SK-N-SH (cell line): ENCODE data around the gene H6PD. TPM values are rescaled to one million over a fixed set of nuclear protein-coding genes. Genes with fewer than 3 reads are reported as not detected.

Experiments used
- CTCF ChIA-PET: fragments of 300-600, 350-600 bp; formaldehyde crosslinking; extraction: SDS; loops from one replicate; lab custom pipeline; 2021; lab: Yijun Ruan, JAX
- POLR2A ChIA-PET: fragments of 350-600 bp; sonication (Branson Sonifier 250); formaldehyde crosslinking; extraction: SDS; loops from one replicate; lab custom pipeline; 2020; ENCODE audit warnings: antibody characterized with exemption, inconsistent platforms; lab: Yijun Ruan, JAX
- DNase-seq: peaks from one replicate; pipeline ENCODE4 v3.0.0; 2012
- H2AFZ ChIP-seq: fragments of 200-600 bp; sonication (generic); 2 replicates; pipeline ENCODE4 v1.8.1; 2016; ENCODE audit warnings: antibody characterized with exemption, mild to moderate bottlenecking, low read depth
- H3F3A ChIP-seq: fragments of 200-600 bp; sonication (generic); replicated peaks from 2 replicates; pipeline ENCODE3; 2016; ENCODE audit warnings: antibody characterized with exemption, mild to moderate bottlenecking; ENCODE audit not compliant: insufficient read depth
- H3K27ac ChIP-seq, 2 experiments: fragments of 200-500 bp in 1 of 2; fragments of 200-600 bp in 1 of 2; sonication (Bioruptor generic) in 1 of 2; sonication (generic), shearing (Covaris generic) in 1 of 2; 2 replicates each; pipeline versions ENCODE4 v1.5.1 to v1.6.1; 2014 to 2016; ENCODE audit warnings: low read depth in 2 of 2, inconsistent platforms in 1 of 2, low read length in 1 of 2, mild to moderate bottlenecking in 1 of 2, mixed read lengths in 1 of 2
- H3K27me3 ChIP-seq: fragments of 200-600 bp; sonication (generic), shearing (Covaris generic); 2 replicates; pipeline ENCODE4 v1.6.1; 2016; ENCODE audit warnings: mixed run types; ENCODE audit not compliant: insufficient read depth
- H3K36me3 ChIP-seq, 2 experiments: fragments of 200-500 bp in 1 of 2; fragments of 200-600 bp in 1 of 2; sonication (Bioruptor generic) in 1 of 2; sonication (generic) in 1 of 2; replicated peaks in 1 of 2; 2 replicates each; pipeline versions ENCODE3 to v1.5.1; 2014 to 2016; ENCODE audit warnings: low read length in 1 of 2, mild to moderate bottlenecking in 1 of 2; ENCODE audit not compliant: insufficient read depth in 2 of 2, control insufficient read depth in 1 of 2
- H3K4me1 ChIP-seq, 2 experiments: fragments of 200-500 bp in 1 of 2; fragments of 200-600 bp in 1 of 2; sonication (Bioruptor generic) in 1 of 2; sonication (generic), shearing (Covaris generic) in 1 of 2; 2 replicates each; pipeline versions ENCODE4 v1.5.1 to v1.6.1; 2014 to 2016; ENCODE audit warnings: low read depth in 1 of 2, low read length in 1 of 2, mixed run types in 1 of 2; ENCODE audit not compliant: insufficient read depth in 2 of 2, control insufficient read depth in 1 of 2
- H3K4me2 ChIP-seq: fragments of 200-600 bp; sonication (generic), shearing (Covaris generic); 2 replicates; pipeline ENCODE4 v1.6.1; 2017; ENCODE audit warnings: mixed run types
- H3K4me3 ChIP-seq, 2 experiments: fragments of 200-500 bp in 1 of 2; fragments of 200-600 bp in 1 of 2; sonication (Bioruptor generic) in 1 of 2; sonication (generic), shearing (Covaris generic) in 1 of 2; 2 replicates each; pipeline versions ENCODE4 v1.5.1 to v1.8.1; 2014 to 2016; ENCODE audit warnings: low read depth in 2 of 2, inconsistent platforms in 1 of 2, low read length in 1 of 2, mild to moderate bottlenecking in 1 of 2, mixed read lengths in 1 of 2, moderate library complexity in 1 of 2
- H3K79me2 ChIP-seq: fragments of 200-600 bp; sonication (generic); 2 replicates; pipeline ENCODE4 v1.8.1; 2017; ENCODE audit warnings: mild to moderate bottlenecking; ENCODE audit not compliant: insufficient read depth
- H3K9ac ChIP-seq: fragments of 200-600 bp; sonication (generic); 2 replicates; pipeline ENCODE4 v1.6.1; 2017; ENCODE audit warnings: mixed run types
- H3K9me2 ChIP-seq: fragments of 200-600 bp; sonication (generic); 2 replicates; pipeline ENCODE4 v1.6.1; 2017; ENCODE audit warnings: mixed run types
- H3K9me3 ChIP-seq: fragments of 200-600 bp; sonication (generic); 2 replicates; pipeline ENCODE4 v1.6.1; 2017; ENCODE audit warnings: mixed run types, mild to moderate bottlenecking, moderate library complexity
- H4K20me1 ChIP-seq: fragments of 200-600 bp; sonication (generic); 2 replicates; pipeline ENCODE4 v1.6.1; 2017; ENCODE audit warnings: mild to moderate bottlenecking, mixed run types; ENCODE audit not compliant: insufficient read depth
- EP300 ChIP-seq, 2 experiments: IDR thresholded peaks; 2 replicates each; pipeline versions ENCODE4 v1.4.0 to v1.6.1; 2012; ENCODE audit warnings: borderline replicate concordance in 1 of 2, low read depth in 1 of 2, low read length in 1 of 2
- EZH2phosphoT487 ChIP-seq: fragments of 200-600 bp; sonication (generic); IDR thresholded peaks from 2 replicates; pipeline ENCODE4 v1.6.1; 2017; ENCODE audit warnings: low read depth, mixed run types, mild to moderate bottlenecking, antibody characterized with exemption, moderate library complexity, borderline replicate concordance
- FOSL2 ChIP-seq: IDR thresholded peaks from 2 replicates; pipeline ENCODE4 v1.4.0; 2012; ENCODE audit warnings: low read depth, mild to moderate bottlenecking, moderate library complexity, borderline replicate concordance
- FOXM1 ChIP-seq: IDR thresholded peaks from 2 replicates; pipeline ENCODE4 v1.4.0; 2012; ENCODE audit warnings: low read depth, mild to moderate bottlenecking
- GABPA ChIP-seq: IDR thresholded peaks from 2 replicates; pipeline ENCODE4 v1.4.0; 2012; ENCODE audit warnings: low read depth, mild to moderate bottlenecking
- GATA2 ChIP-seq: sonication (generic); formaldehyde crosslinking; IDR thresholded peaks from 2 replicates; pipeline ENCODE4 v1.5.0; 2020; ENCODE audit warnings: mild to moderate bottlenecking, missing genetic modification reagents
- MXI1 ChIP-seq: IDR thresholded peaks from 2 replicates; pipeline ENCODE4 v1.6.1; 2012; ENCODE audit warnings: mild to moderate bottlenecking, low read depth, low read length, improper control_type of control experiment
- NFIC ChIP-seq: IDR thresholded peaks from 2 replicates; pipeline ENCODE4 v1.4.0; 2012; ENCODE audit warnings: borderline replicate concordance
- RAD21 ChIP-seq: IDR thresholded peaks from 2 replicates; pipeline ENCODE4 v1.6.1; 2012; ENCODE audit warnings: mild to moderate bottlenecking, low read length
- RFX5 ChIP-seq: IDR thresholded peaks from 2 replicates; pipeline ENCODE4 v1.6.1; 2012; ENCODE audit warnings: mild to moderate bottlenecking, improper control_type of control experiment, low read length
- RXRA ChIP-seq: IDR thresholded peaks from 2 replicates; pipeline ENCODE4 v1.4.0; 2012; ENCODE audit warnings: low read depth, mild to moderate bottlenecking, borderline replicate concordance
- SIN3A ChIP-seq: IDR thresholded peaks from 2 replicates; pipeline ENCODE4 v1.6.1; 2012; ENCODE audit warnings: low read depth, mild to moderate bottlenecking, low read length, moderate library complexity, borderline replicate concordance
- SMC3 ChIP-seq: IDR thresholded peaks from 2 replicates; pipeline ENCODE4 v1.6.1; 2012; ENCODE audit warnings: low read depth, low read length, improper control_type of control experiment
- TAF1 ChIP-seq: IDR thresholded peaks from 2 replicates; pipeline ENCODE4 v1.6.1; 2012; ENCODE audit warnings: low read depth, mild to moderate bottlenecking, low read length, moderate library complexity, borderline replicate concordance
- TCF12 ChIP-seq: IDR thresholded peaks from 2 replicates; pipeline ENCODE4 v1.4.0; 2012
- TEAD4 ChIP-seq: IDR thresholded peaks from 2 replicates; pipeline ENCODE4 v1.4.0; 2012; ENCODE audit warnings: mild to moderate bottlenecking, borderline replicate concordance; ENCODE audit not compliant: insufficient read depth
- YY1 ChIP-seq: IDR thresholded peaks from 2 replicates; pipeline ENCODE4 v1.4.0; 2012; ENCODE audit warnings: low read depth, mild to moderate bottlenecking
- WGBS: methylation state at CpG from one replicate; pipeline ENCODE4 v1.1.6; 2017; ENCODE audit warnings: low lambda C conversion rate; 5-methylcytosine and 5-hydroxymethylcytosine counted together
- polyA plus RNA-seq, 3 experiments: library from polyadenylated mRNA; depleted of rRNA; stranded (reverse); fragments of >200 nt; gene quantifications; 2 replicates each; pipeline ENCODE4 v1.2.3, GENCODE V29; 2012
- TF ChIP-seq, protein P1 (sequence below): fragments of 150-350 bp; IDR thresholded peaks from 2 replicates; pipeline ENCODE4 v1.6.1; 2016; ENCODE audit warnings: mild to moderate bottlenecking, low read depth, low read length
- TF ChIP-seq, protein P2 (sequence below): IDR thresholded peaks from 2 replicates; pipeline ENCODE4 v1.4.0; 2012; ENCODE audit warnings: low read depth, borderline replicate concordance
- TF ChIP-seq, protein P3 (sequence below): IDR thresholded peaks from 2 replicates; pipeline ENCODE4; 2012
- TF ChIP-seq, protein P4 (sequence below): IDR thresholded peaks from 2 replicates; pipeline ENCODE4 v1.6.1; 2012; ENCODE audit warnings: mild to moderate bottlenecking, low read depth, low read length, moderate library complexity

Gene H6PD
- polyA plus RNA-seq, 1 of the 3 experiments (the other 2 are of a cell fraction), result 19.1 TPM

DNA sequence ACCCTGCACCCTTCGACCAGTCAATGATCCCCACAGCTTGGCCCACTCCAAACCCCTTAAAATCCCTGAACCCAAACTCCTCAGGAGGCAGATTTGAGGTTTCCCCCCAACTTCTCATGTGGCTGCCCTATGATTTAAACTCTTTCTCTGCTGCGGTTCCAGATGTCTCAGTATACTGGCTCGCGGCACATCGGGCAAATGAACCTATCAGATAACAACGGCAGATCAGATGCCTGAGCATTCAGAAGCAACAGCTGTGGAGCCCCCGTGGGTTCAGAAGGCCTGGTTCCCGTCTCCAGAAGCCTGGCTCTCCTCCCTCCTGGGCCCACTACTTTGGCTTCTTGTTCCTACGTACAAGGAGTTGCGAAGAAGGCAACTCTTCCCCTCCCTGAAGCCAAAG is 43.3 kb upstream of the H6PD start (continued):
- TF ChIP-seq EP300 (IDR thresholded peaks at IDR 0.05; ENCODE audit: borderline replicate concordance in 1 of 2, low read depth in 1 of 2, low read length in 1 of 2) (no peak), FOXM1 (no peak), TCF12 (no peak), RAD21 (no peak), NFIC (no peak), SIN3A (no peak)
- TF ChIP-seq, protein P1, sequence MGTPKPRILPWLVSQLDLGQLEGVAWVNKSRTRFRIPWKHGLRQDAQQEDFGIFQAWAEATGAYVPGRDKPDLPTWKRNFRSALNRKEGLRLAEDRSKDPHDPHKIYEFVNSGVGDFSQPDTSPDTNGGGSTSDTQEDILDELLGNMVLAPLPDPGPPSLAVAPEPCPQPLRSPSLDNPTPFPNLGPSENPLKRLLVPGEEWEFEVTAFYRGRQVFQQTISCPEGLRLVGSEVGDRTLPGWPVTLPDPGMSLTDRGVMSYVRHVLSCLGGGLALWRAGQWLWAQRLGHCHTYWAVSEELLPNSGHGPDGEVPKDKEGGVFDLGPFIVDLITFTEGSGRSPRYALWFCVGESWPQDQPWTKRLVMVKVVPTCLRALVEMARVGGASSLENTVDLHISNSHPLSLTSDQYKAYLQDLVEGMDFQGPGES, result no peak

DNA sequence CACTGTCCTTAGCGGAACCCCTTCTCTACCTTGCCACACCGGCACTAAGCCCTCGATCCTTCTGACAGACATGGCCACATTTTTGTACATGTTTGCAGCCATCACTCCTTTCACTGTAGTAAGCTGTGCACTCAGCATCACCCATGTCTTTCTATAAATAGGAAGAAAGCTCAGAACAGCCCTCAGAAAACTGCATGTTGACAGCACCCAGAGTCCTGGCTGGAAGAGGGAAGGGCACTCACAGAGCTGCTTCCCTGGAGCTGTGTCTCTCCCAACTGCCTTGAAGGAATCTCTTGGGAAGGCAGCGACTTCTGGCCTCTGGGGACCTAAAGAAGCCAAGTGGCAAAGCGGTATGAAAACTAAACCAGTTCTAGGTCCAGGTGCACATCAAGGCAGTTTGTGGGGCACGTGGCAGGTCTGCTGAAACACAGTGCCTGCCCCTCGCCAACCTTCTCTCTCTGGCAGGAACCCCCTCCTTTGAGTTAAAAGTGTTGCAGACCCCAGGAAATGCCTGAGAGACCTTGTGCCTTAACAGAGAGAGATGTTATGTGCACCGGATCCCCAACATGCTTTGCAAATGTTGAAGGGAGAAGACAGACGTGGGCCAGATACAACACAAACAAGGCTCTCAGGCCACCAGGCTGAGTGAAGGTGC is 41.9 kb upstream of the H6PD start:
- H3K36me3 ChIP-seq, result no peaks in the 10 kb centered on the region
- H3K9me2 ChIP-seq, result no peaks in the 10 kb centered on the region
- H3K9ac ChIP-seq, result no peak overlapping the region
- POLR2A ChIA-PET, result no interaction called here
- 68% methylated on average over 9 of the region's 9 CpGs for WGBS
- CTCF ChIA-PET, result interaction anchor here (1.0 kb wide), 1 partner anchor 9 kb away, joined by 3 read pairs; no protein-coding TSS in a partner anchor
- no peak for DNase-seq
- H3K27ac ChIP-seq, result no peak overlapping the region
- H3K27me3 ChIP-seq, result no peaks in the 10 kb centered on the region
- H3K4me1 ChIP-seq, result no peaks in the 10 kb centered on the region; a peak in 1 of 4 replicates
- no peaks in the 10 kb centered on the region for H3K79me2 ChIP-seq
- H3K4me3 ChIP-seq, result no peak overlapping the region
- no peak overlapping the region for H2AFZ ChIP-seq
- H3K4me2 ChIP-seq, result no peak overlapping the region
- no peaks in the 10 kb centered on the region for H4K20me1 ChIP-seq
- no peaks in the 10 kb centered on the region for H3K9me3 ChIP-seq
- TF ChIP-seq GABPA (no peak), YY1 (no peak), EZH2phosphoT487 (no peak), TCF12 (no peak), MXI1 (no peak), SMC3 (no peak), TAF1 (no peak), RAD21 (no peak), FOXM1 (no peak), RXRA (no peak), GATA2 (CRISPR knock-in tag) (no peak), RFX5 (no peak), NFIC (no peak), FOSL2 (no peak), TEAD4 (no peak)
- TF ChIP-seq, protein P2, sequence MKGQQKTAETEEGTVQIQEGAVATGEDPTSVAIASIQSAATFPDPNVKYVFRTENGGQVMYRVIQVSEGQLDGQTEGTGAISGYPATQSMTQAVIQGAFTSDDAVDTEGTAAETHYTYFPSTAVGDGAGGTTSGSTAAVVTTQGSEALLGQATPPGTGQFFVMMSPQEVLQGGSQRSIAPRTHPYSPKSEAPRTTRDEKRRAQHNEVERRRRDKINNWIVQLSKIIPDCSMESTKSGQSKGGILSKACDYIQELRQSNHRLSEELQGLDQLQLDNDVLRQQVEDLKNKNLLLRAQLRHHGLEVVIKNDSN, result no peak
- TF ChIP-seq, protein P1, result no peak
- TF ChIP-seq, protein P3, sequence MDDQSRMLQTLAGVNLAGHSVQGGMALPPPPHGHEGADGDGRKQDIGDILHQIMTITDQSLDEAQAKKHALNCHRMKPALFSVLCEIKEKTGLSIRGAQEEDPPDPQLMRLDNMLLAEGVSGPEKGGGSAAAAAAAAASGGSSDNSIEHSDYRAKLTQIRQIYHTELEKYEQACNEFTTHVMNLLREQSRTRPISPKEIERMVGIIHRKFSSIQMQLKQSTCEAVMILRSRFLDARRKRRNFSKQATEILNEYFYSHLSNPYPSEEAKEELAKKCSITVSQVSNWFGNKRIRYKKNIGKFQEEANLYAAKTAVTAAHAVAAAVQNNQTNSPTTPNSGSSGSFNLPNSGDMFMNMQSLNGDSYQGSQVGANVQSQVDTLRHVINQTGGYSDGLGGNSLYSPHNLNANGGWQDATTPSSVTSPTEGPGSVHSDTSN, result no peak
- TF ChIP-seq, protein P4, sequence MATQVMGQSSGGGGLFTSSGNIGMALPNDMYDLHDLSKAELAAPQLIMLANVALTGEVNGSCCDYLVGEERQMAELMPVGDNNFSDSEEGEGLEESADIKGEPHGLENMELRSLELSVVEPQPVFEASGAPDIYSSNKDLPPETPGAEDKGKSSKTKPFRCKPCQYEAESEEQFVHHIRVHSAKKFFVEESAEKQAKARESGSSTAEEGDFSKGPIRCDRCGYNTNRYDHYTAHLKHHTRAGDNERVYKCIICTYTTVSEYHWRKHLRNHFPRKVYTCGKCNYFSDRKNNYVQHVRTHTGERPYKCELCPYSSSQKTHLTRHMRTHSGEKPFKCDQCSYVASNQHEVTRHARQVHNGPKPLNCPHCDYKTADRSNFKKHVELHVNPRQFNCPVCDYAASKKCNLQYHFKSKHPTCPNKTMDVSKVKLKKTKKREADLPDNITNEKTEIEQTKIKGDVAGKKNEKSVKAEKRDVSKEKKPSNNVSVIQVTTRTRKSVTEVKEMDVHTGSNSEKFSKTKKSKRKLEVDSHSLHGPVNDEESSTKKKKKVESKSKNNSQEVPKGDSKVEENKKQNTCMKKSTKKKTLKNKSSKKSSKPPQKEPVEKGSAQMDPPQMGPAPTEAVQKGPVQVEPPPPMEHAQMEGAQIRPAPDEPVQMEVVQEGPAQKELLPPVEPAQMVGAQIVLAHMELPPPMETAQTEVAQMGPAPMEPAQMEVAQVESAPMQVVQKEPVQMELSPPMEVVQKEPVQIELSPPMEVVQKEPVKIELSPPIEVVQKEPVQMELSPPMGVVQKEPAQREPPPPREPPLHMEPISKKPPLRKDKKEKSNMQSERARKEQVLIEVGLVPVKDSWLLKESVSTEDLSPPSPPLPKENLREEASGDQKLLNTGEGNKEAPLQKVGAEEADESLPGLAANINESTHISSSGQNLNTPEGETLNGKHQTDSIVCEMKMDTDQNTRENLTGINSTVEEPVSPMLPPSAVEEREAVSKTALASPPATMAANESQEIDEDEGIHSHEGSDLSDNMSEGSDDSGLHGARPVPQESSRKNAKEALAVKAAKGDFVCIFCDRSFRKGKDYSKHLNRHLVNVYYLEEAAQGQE, result no peak
- no peaks in the 10 kb centered on the region for H3F3A ChIP-seq
